HL-60 (cell line): ENCODE measurements around the gene JMJD7.

Experiments used
- POLR2AphosphoS5 ChIP-seq: IDR thresholded peaks from 2 replicates; pipeline ENCODE4 v1.6.1; 2012; ENCODE audit warnings: low read depth
- REST ChIP-seq: IDR thresholded peaks from 2 replicates; pipeline ENCODE4 v1.6.1; 2012; ENCODE audit warnings: low read depth; ENCODE audit not compliant: insufficient replicate concordance

DNA sequence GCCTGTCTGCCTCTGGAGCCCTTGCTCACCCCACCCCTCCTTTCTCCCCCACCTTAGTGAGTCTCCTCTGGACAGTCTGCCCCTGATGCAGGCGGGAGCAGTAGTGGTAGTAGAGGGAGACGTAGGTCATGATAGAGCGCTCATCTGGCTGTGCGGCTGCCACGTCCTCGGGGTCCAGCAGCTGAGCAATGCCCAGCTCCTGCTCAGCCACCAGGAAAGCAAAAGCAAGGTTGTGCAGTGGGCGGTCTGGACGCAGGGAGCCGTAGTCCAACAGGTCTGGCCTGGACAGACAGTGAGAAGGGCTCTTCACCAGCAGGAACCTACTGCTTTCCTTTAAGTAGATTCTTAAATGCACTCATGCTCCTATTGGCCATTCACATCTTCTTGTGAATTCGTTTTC is 59.3 kb downstream of the JMJD7 start:
- TF ChIP-seq POLR2AphosphoS5 (no peak), REST (no peak)
